Heart left ventricle (tissue), 16 donors: ENCODE results near the gene AP1G1. TPM values are rescaled to one million over a fixed set of nuclear protein-coding genes. Genes with fewer than 3 reads are reported as not detected.
"Not testable (repeated sequence)": the region's sequence is repeated elsewhere in the genome, so short reads cannot be mapped to it uniquely, and the experiment has no call there.

Experiments
- ATAC-seq, 4 donors: fragments of 200-7000 bp; cut with Tn5 transposase; one replicate each; pipeline ENCODE4 v1.9.1; 2020 to 2022; ENCODE audit warnings: moderate library complexity in 4 of 4, mild to moderate bottlenecking in 3 of 4, moderate number of reproducible peaks in 1 of 4
- DNase-seq, 5 donors: peaks; one replicate each; pipeline ENCODE4 v3.0.0-alpha.2; 2020
- H3K27ac ChIP-seq, 12 donors: fragments of 200-600 bp; sonication (generic) in 4 of 12; one replicate each; pipeline versions ENCODE4 v1.5.0 to v1.8.0; 2016 to 2022; ENCODE audit warnings: mild to moderate bottlenecking in 2 of 12
- H3K27me3 ChIP-seq, 9 donors: fragments of 200-600 bp; sonication (generic) in 2 of 9; one replicate each; pipeline versions ENCODE4 v1.5.1 to v1.8.0; 2016 to 2022; ENCODE audit warnings: mild to moderate bottlenecking in 3 of 9
- H3K36me3 ChIP-seq, 9 donors: fragments of 200-600 bp; sonication (generic) in 2 of 9; one replicate each; pipeline versions ENCODE4 v1.5.0 to v1.8.0; 2018 to 2022; ENCODE audit warnings: mild to moderate bottlenecking in 2 of 9
- H3K4me1 ChIP-seq, 12 donors: fragments of 200-600 bp; sonication (generic) in 4 of 12; one replicate each; pipeline versions ENCODE4 v1.5.0 to v1.8.0; 2016 to 2022; ENCODE audit warnings: mild to moderate bottlenecking in 3 of 12
- H3K4me3 ChIP-seq, 12 donors: fragments of 200-600 bp; sonication (generic) in 4 of 12; one replicate each; pipeline versions ENCODE4 v1.5.0 to v1.8.0; 2017 to 2022; ENCODE audit warnings: mild to moderate bottlenecking in 9 of 12, moderate library complexity in 4 of 12
- H3K9me3 ChIP-seq, 12 donors: fragments of 200-600 bp; sonication (generic) in 4 of 12; one replicate each; pipeline versions ENCODE4 v1.5.0 to v1.8.0; 2016 to 2022; ENCODE audit warnings: mild to moderate bottlenecking in 1 of 12
- POLR2A ChIP-seq, 2 donors: fragments of 450-650 bp; IDR thresholded peaks; one replicate each; pipeline ENCODE4 v1.6.1; 2017; ENCODE audit warnings: antibody characterized with exemption in 2 of 2, mild to moderate bottlenecking in 2 of 2, moderate library complexity in 2 of 2
- WGBS, 4 donors: extraction: QIAGEN DNeasy Blood & Tissue Kit in 2 of 4; methylation state at CpG; one replicate each; pipeline versions ENCODE4 v1.1.5 to v1.1.7; 2013 to 2018; 5-methylcytosine and 5-hydroxymethylcytosine counted together
- intact Hi-C, 10 donors: fragments of 100-400 bp; cut with DNase I; formaldehyde crosslinking; loops; one replicate each; pipeline versions ENCODE4 v1.11.1 to v1.14.2; 2022
- polyA plus RNA-seq, 2 donors: library from polyadenylated mRNA; stranded (reverse); fragments of 200-250 nt; gene quantifications; one replicate each; pipeline ENCODE4 v1.2.3, GENCODE V29; 2013
- total RNA-seq, 9 donors: library from RNA; depleted of rRNA in 2 of 9; stranded (reverse); fragments of >200 nt in 2 of 9; fragmentation: NEBNext Ultra II Directional in 3 of 9; extraction: Animal tissue kit (Norgen Biotek cat#: 25700) in 3 of 9; gene quantifications; one replicate each; pipeline versions ENCODE4 v1.1.0 to v1.2.4, GENCODE V29; 2016 to 2023
- TF ChIP-seq, protein P1 (sequence below), 12 donors: fragments of 200-600 bp; sonication (generic) in 4 of 12; IDR thresholded peaks; one replicate each; pipeline versions ENCODE4 v1.5.0 to v1.8.0; 2018 to 2022; ENCODE audit warnings: antibody characterized with exemption in 12 of 12, mild to moderate bottlenecking in 5 of 12
- donor health status: ischemic (EF 13 %, LVEDD 7.1; RV severe dilation, severe dysfunction).
- donor health status: healthy with polysubstance abuse.
- donor health status: DM: no; HTN: yes; CAD: no.
- donor health status: DM: no; HTN: no; CAD: no.
- donor health status: ischemic (EF 25% LVEDD 6.9; RV normal size, moderate dysfunction).
- donor health status: ischemic (EF 25% LVEDD 5.7; RV mildly dilated, moderate dysfunction).
- donor health status: healthy.
- donor health status: DM: yes; HTN: yes; CAD: no.
- donor health status: ischemic (EF 35%, LVEDD 5.7; RV mildly dilated, moderate dysfunction).
- donor health status: nonischemic (EF 11% LVEDD 7.7; RV severe dilation, severe dysfunction).
- donor health status: DM: yes; HTN: yes; CAD: no.
- donor health status: PGD.
- donor health status: ischemic (EF 29% LVEDD 5.4; RV normal size, mild dysfunction).
- donor health status: nonischemic (EF 23%, LVEDD 6.1; RV moderate dilation, normal function).

Gene AP1G1
- total and polyA plus RNA-seq, 11 donors = 10.5 to 60.5 (median 36.4) TPM

DNA sequence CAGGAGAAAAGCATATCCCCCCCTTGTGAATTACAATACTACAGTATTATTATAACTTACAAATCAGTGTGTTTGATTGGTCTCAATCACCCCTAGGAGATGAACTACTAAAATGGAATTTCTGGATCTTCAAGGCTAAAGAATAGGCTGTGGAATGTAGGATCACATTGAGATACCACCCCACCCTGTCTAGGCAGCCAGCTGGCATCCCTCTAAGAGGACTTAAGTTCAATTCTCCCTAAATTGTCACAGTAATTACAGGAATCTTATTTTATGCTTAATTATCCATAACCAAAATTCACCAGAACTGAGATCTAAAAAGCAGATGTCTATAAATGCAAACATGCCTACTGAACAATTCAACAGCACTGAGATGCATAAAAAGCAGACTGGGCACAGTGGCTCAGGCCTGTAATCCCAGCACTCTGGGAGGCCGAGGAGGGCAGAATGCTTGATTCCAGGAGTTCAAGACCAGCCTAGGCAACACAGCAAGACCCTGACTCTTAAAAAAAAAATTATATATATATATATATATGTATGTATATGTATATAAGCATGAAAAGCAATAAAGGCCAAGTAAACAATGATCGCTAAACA lies 12.0 kb downstream of the AP1G1 start:
- Histone ChIP-seq H3K9me3 (no peaks in the 10 kb centered on the region), H3K27me3 (no peaks in the 10 kb centered on the region), H3K4me1 (peaks cover 0 to 47% (median 17%) of the 10 kb centered on the region in 12 donors), H3K27ac (no peak overlapping the region), H3K36me3 (peaks cover 0 to 57% (median 39%) of the 10 kb centered on the region in 9 donors), H3K4me3 (no peak overlapping the region)
- no peak for ATAC-seq
- no peak for DNase-seq
- TF ChIP-seq, protein P1, sequence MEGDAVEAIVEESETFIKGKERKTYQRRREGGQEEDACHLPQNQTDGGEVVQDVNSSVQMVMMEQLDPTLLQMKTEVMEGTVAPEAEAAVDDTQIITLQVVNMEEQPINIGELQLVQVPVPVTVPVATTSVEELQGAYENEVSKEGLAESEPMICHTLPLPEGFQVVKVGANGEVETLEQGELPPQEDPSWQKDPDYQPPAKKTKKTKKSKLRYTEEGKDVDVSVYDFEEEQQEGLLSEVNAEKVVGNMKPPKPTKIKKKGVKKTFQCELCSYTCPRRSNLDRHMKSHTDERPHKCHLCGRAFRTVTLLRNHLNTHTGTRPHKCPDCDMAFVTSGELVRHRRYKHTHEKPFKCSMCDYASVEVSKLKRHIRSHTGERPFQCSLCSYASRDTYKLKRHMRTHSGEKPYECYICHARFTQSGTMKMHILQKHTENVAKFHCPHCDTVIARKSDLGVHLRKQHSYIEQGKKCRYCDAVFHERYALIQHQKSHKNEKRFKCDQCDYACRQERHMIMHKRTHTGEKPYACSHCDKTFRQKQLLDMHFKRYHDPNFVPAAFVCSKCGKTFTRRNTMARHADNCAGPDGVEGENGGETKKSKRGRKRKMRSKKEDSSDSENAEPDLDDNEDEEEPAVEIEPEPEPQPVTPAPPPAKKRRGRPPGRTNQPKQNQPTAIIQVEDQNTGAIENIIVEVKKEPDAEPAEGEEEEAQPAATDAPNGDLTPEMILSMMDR (IDR thresholded peaks at IDR 0.05) = no peak
- TF ChIP-seq POLR2A (IDR thresholded peaks at IDR 0.05) = no peak
- WGBS, 4 donors = 92 to 99% (median 97%) methylated on average over 2 of the region's 2 CpGs
- intact Hi-C loops = no loop called here

DNA sequence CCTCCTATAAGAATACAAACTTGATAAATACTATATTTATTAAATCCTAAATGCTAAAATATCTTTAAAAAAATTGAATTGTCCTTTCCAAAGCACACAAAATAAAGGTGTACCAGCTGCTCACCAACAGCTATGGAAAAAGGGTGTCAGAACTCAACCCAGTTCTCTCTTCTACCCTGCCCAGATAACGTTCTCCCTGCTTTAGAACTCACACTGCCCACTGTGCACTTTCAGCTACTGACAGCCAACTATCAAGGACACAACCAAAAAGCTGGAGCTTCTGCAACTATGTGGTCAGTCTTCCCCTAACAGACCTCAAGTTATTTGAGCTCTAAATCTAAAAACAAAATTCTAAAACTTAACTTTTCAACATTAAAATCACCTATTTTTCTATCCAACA lies 13.7 kb downstream of the AP1G1 start:
- intact Hi-C loops = no loop called here
- no peak overlapping the region for H3K27ac ChIP-seq
- peaks cover 0 to 56% (median 17%) of the 10 kb centered on the region in 12 donors for H3K4me1 ChIP-seq
- H3K9me3 ChIP-seq = no peaks in the 10 kb centered on the region
- H3K4me3 ChIP-seq = no peak overlapping the region
- 27 to 54% (median 32%) methylated on average over 1 of the region's 1 CpG for WGBS, 4 donors
- H3K27me3 ChIP-seq = no peaks in the 10 kb centered on the region
- no peak for DNase-seq
- peaks cover 0 to 44% (median 23%) of the 10 kb centered on the region in 9 donors for H3K36me3 ChIP-seq
- TF ChIP-seq, protein P1 (IDR thresholded peaks at IDR 0.05) = no peak
- no peak for TF ChIP-seq POLR2A (IDR thresholded peaks at IDR 0.05)
- peak in 3 of 4 donors; percentile 42 to 56 (median 54) for ATAC-seq

DNA sequence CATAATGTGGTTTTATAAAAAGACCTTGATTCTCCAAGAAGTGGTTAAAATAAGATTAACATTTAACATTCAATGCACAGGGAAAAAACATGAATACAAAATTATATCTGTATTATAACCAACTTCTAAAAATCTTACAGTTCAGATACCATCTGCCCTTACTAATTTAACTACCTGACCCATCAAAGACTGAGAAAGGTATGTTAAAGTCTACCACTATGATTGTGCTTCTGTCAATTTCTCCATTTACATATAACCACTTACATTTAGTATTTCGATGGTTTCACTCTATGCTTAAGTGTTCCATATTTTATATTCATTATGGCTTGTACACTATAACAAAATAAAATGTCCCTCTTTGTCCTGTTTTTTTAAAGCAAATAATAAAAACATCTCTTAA lies 14.6 kb downstream of the AP1G1 start:
- intact Hi-C loops = no loop called here
- DNase-seq = no peak
- H3K27me3 ChIP-seq = no peaks in the 10 kb centered on the region
- H3K4me1 ChIP-seq = peaks cover 0 to 60% (median 17%) of the 10 kb centered on the region in 12 donors
- H3K9me3 ChIP-seq = no peaks in the 10 kb centered on the region
- WGBS, 4 donors = 92 to 95% (median 93%) methylated on average over 1 of the region's 1 CpG
- no peak overlapping the region for H3K4me3 ChIP-seq
- H3K36me3 ChIP-seq = peaks cover 0 to 40% (median 20%) of the 10 kb centered on the region in 9 donors
- H3K27ac ChIP-seq = no peak overlapping the region
- no peak for ATAC-seq
- TF ChIP-seq, protein P1 (IDR thresholded peaks at IDR 0.05) = no peak
- TF ChIP-seq POLR2A (IDR thresholded peaks at IDR 0.05) = no peak

DNA sequence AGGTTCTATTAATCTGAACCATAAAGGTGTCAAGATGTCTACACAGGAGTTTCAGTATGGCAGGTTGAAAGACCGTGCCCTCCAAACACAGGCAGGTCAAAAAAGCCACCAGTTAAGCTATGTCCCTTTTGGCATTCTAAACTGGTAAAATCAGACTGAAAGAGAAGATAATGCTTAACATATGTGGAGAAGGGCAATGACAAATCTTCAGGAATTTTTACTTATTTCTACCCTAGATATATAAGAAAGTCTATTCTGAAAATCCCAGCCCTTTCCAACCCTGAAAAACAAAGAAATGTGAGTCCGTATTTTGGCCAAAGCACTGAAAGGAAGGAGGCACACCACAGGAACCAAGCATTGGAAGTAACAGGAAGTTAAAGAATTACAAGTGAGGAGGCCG lies 16.5 kb downstream of the AP1G1 start:
- H3K27ac ChIP-seq = no peak overlapping the region
- no peaks in the 10 kb centered on the region for H3K27me3 ChIP-seq
- peaks cover 0 to 59% (median 17%) of the 10 kb centered on the region in 12 donors for H3K4me1 ChIP-seq
- ATAC-seq (no peak), DNase-seq (no peak)
- no peak for TF ChIP-seq POLR2A (IDR thresholded peaks at IDR 0.05)
- TF ChIP-seq, protein P1 (IDR thresholded peaks at IDR 0.05) = no peak
- no peak overlapping the region for H3K4me3 ChIP-seq
- intact Hi-C loops = no loop called here
- 72 to 81% (median 75%) methylated on average over 3 of the region's 3 CpGs for WGBS, 4 donors
- H3K36me3 ChIP-seq = peaks cover 0 to 40% (median 27%) of the 10 kb centered on the region in 9 donors
- no peaks in the 10 kb centered on the region for H3K9me3 ChIP-seq

DNA sequence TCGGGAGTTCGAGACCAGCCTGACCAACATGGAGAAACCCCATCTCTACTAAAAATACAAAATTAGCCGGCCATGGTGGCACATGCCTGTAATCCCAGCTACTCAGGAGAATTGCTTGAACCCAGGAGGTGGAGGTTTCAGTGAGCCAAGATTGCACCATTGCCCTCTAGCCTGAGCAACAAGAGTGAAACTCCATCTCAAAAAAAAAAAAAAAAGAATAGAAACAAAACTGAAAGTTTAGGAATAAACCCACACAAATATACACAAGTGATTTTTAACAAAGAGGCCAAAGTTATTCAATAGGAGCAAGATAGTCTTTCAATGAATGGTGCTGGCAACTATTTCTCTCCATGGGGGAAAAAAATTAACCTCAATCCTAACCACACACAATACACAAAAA lies 18.3 kb downstream of the AP1G1 start:
- intact Hi-C loops, H3K27ac ChIP-seq, H3K27me3 ChIP-seq, ATAC-seq, DNase-seq, H3K9me3 ChIP-seq, H3K4me3 ChIP-seq: not testable (repeated sequence)
- peaks cover 0 to 41% (median 13%) of the 10 kb centered on the region in 12 donors for H3K4me1 ChIP-seq
- H3K36me3 ChIP-seq = peaks cover 0 to 44% (median 40%) of the 10 kb centered on the region in 9 donors
- 89 to 97% (median 93%) methylated on average over 3 of the region's 3 CpGs for whole genome bisulfite sequencing, 4 donors
